ENCODE results near the gene ANKRD24. TPM values are rescaled to one million over a fixed set of nuclear protein-coding genes. Genes with fewer than 3 reads are reported as not detected.
A peak's percentile ranks its signal among the peaks of the same experiment; 100 is the strongest.

ANKRD24 gene
- total and polyA plus RNA-seq, 4 donors, result 0.28 to 2.5 (median 1.4) TPM

GRCh38 chr19:4172861-4173473 is 9.5 kb upstream of the ANKRD24 start:
- peaks cover 19 to 30% (median 23%) of the 10 kb centered on the region in 4 donors for H3K36me3 ChIP-seq (ENCODE audit: control insufficient read depth in 4 of 4, insufficient read depth in 3 of 4, low read depth in 1 of 4, low read length in 3 of 4)
- H3K27me3 ChIP-seq (ENCODE audit: control insufficient read depth in 4 of 4, insufficient read depth in 4 of 4, low read length in 3 of 4), result no peaks in the 10 kb centered on the region
- TF ChIP-seq RXRA (IDR thresholded peaks at IDR 0.05) (peak in 1 of 2 donors; percentile 10), TAF1 (conservative IDR thresholded peaks at IDR 0.05) (no peak), NR2F2 (IDR thresholded peaks at IDR 0.05) (no peak), REST (IDR thresholded peaks at IDR 0.05) (peak; percentile 100), YY1 (IDR thresholded peaks at IDR 0.05) (peak; percentile 23)
- H3K4me3 ChIP-seq (ENCODE audit: low read depth in 1 of 3, low read length in 3 of 3), result no peak overlapping the region
- no peaks in the 10 kb centered on the region for H3K9me3 ChIP-seq (ENCODE audit: control insufficient read depth in 4 of 4, low read length in 3 of 4)
- H3K4me1 ChIP-seq (ENCODE audit: control insufficient read depth in 4 of 4, insufficient read depth in 4 of 4, low read length in 3 of 4), result no peaks in the 10 kb centered on the region
- H3K27ac ChIP-seq (ENCODE audit: low read depth in 1 of 2, low read length in 2 of 2), result no peak overlapping the region
- WGBS, result 10% methylated on average over 45 of the region's 45 CpGs
- H3K9ac ChIP-seq (ENCODE audit: low read depth in 1 of 2, low read length in 2 of 2), result no peak overlapping the region
- peak; percentile 81 for DNase-seq (ENCODE audit: low spot score)

GRCh38 chr19:4173479-4174212 is 8.8 kb upstream of the ANKRD24 start:
- peaks cover 13 to 24% (median 18%) of the 10 kb centered on the region in 4 donors for H3K36me3 ChIP-seq (ENCODE audit: control insufficient read depth in 4 of 4, insufficient read depth in 3 of 4, low read depth in 1 of 4, low read length in 3 of 4)
- TF ChIP-seq JUND (IDR thresholded peaks at IDR 0.05), result no peak
- no peak for TF ChIP-seq TAF1 (conservative IDR thresholded peaks at IDR 0.05)
- TF ChIP-seq ATF3 (IDR thresholded peaks at IDR 0.05), result no peak
- peak; percentile 7 for TF ChIP-seq YY1 (IDR thresholded peaks at IDR 0.05)
- no peak for TF ChIP-seq EGR1 (IDR thresholded peaks at IDR 0.05; ENCODE audit: low read depth in 2 of 2)
- no peak overlapping the region for H3K4me3 ChIP-seq (ENCODE audit: low read depth in 1 of 3, low read length in 3 of 3)
- H3K27ac ChIP-seq (ENCODE audit: low read depth in 1 of 2, low read length in 2 of 2), result no peak overlapping the region
- no peak overlapping the region for H3K9ac ChIP-seq (ENCODE audit: low read depth in 1 of 2, low read length in 2 of 2)
- no peak for DNase-seq (ENCODE audit: low spot score)
- no peaks in the 10 kb centered on the region for H3K9me3 ChIP-seq (ENCODE audit: control insufficient read depth in 4 of 4, low read length in 3 of 4)
- H3K27me3 ChIP-seq (ENCODE audit: control insufficient read depth in 4 of 4, insufficient read depth in 4 of 4, low read length in 3 of 4), result no peaks in the 10 kb centered on the region
- 42% methylated on average over 11 of the region's 11 CpGs for WGBS
- no peaks in the 10 kb centered on the region for H3K4me1 ChIP-seq (ENCODE audit: control insufficient read depth in 4 of 4, insufficient read depth in 4 of 4, low read length in 3 of 4)

GRCh38 chr19:4174213-4174894 is 8.1 kb upstream of the ANKRD24 start:
- Histone ChIP-seq H3K4me1 (ENCODE audit: control insufficient read depth in 4 of 4, insufficient read depth in 4 of 4, low read length in 3 of 4) (no peaks in the 10 kb centered on the region), H3K9ac (ENCODE audit: low read depth in 1 of 2, low read length in 2 of 2) (no peak overlapping the region), H3K27me3 (ENCODE audit: control insufficient read depth in 4 of 4, insufficient read depth in 4 of 4, low read length in 3 of 4) (no peaks in the 10 kb centered on the region), H3K36me3 (ENCODE audit: control insufficient read depth in 4 of 4, insufficient read depth in 3 of 4, low read depth in 1 of 4, low read length in 3 of 4) (peaks cover 13 to 21% (median 16%) of the 10 kb centered on the region in 4 donors), H3K9me3 (ENCODE audit: control insufficient read depth in 4 of 4, low read length in 3 of 4) (no peaks in the 10 kb centered on the region), H3K4me3 (ENCODE audit: low read depth in 1 of 3, low read length in 3 of 3) (no peak overlapping the region), H3K27ac (ENCODE audit: low read depth in 1 of 2, low read length in 2 of 2) (no peak overlapping the region)
- TF ChIP-seq GABPA (IDR thresholded peaks at IDR 0.05 in 1 of 2, conservative IDR thresholded peaks at IDR 0.05 in 1 of 2) (no peak), CTCF (IDR thresholded peaks at IDR 0.05; ENCODE audit: low read depth, low read length, missing input control) (no peak), RXRA (IDR thresholded peaks at IDR 0.05) (no peak), HNF4A (conservative IDR thresholded peaks at IDR 0.05) (no peak), HNF4G (IDR thresholded peaks at IDR 0.05) (no peak), MAX (IDR thresholded peaks at IDR 0.05) (no peak), TAF1 (conservative IDR thresholded peaks at IDR 0.05) (no peak), SP1 (IDR thresholded peaks at IDR 0.05) (no peak)
- no peak for DNase-seq (ENCODE audit: low spot score)
- 88% methylated on average over 21 of the region's 21 CpGs for WGBS

Measured in liver (tissue), 9 donors.